HG03378 (cell line): ENCODE results near the gene ACAP2.

Experiments used
- ATAC-seq: cut with Tn5 transposase; IDR thresholded peaks from one replicate; pipeline ENCODE4 v1.9.1; 2021; ENCODE audit warnings: mild to moderate bottlenecking, moderate library complexity; ENCODE audit not compliant: unreplicated experiment

Gene ACAP2

GRCh38 chr3:195224980-195225580 lies 217.7 kb downstream of the ACAP2 start:
- no peak for ATAC-seq
